ENCODE measurements around the gene ETV7. TPM values are rescaled to one million over a fixed set of nuclear protein-coding genes. Genes with fewer than 3 reads are reported as not detected.

ETV7 gene
- total and polyA plus RNA-seq, 2 of the 13 experiments (the other 11 are each of a cell fraction or from before 2014, with no cell fraction given) = not detected

GRCh38 chr6:36423101-36423824 lies 35.8 kb upstream of the ETV7 start (continued):
- TF ChIP-seq ATF2 (CRISPR knock-in tag; IDR thresholded peaks at IDR 0.05) (peak; percentile 66), ZNF12 (CRISPR knock-in tag; IDR thresholded peaks at IDR 0.05) (no peak), DNMT1 (CRISPR knock-in tag; IDR thresholded peaks at IDR 0.05) (peak; percentile 73; the same call in 1 of the 2 replicates), PPARG (CRISPR knock-in tag; conservative IDR thresholded peaks at IDR 0.05) (peak; percentile 68), ZNF24 (IDR thresholded peaks at IDR 0.05) (no peak), ZNF205 (CRISPR knock-in tag; IDR thresholded peaks at IDR 0.05) (peak; percentile 78), IKZF4 (CRISPR knock-in tag; IDR thresholded peaks at IDR 0.05; ENCODE audit: borderline replicate concordance, low read depth, not compliant biosample characterization) (peak; percentile 17), HDAC1 (CRISPR knock-in tag; IDR thresholded peaks at IDR 0.05) (peak; percentile 51), MEIS2 (CRISPR knock-in tag; IDR thresholded peaks at IDR 0.05) (0 out of 2 replicates have a peak, but pooled peaks have one; percentile 15), CSRNP1 (CRISPR knock-in tag; IDR thresholded peaks at IDR 0.05) (peak; percentile 85), ZNF558 (CRISPR knock-in tag; IDR thresholded peaks at IDR 0.05; ENCODE audit: borderline replicate concordance) (peak; percentile 74; the same call in 1 of the 2 replicates), ZNF503 (CRISPR knock-in tag; IDR thresholded peaks at IDR 0.05) (no peak), MTERF4 (CRISPR knock-in tag; IDR thresholded peaks at IDR 0.05) (peak; percentile 67; the same call in 1 of the 2 replicates), KDM3A (CRISPR knock-in tag; IDR thresholded peaks at IDR 0.05; ENCODE audit: low read depth) (peak; percentile 89; the same call in 1 of the 2 replicates), SKI (IDR thresholded peaks at IDR 0.05; ENCODE audit: partially characterized antibody) (peak; percentile 53), SNAPC2 (CRISPR knock-in tag; IDR thresholded peaks at IDR 0.05) (peak; percentile 72; the same call in 1 of the 2 replicates), HMGXB3 (CRISPR knock-in tag; IDR thresholded peaks at IDR 0.05; ENCODE audit: borderline replicate concordance) (0 out of 2 replicates have a peak, but pooled peaks have one; percentile 47), RARG (CRISPR knock-in tag; IDR thresholded peaks at IDR 0.05; ENCODE audit: low read depth) (no peak)
